ENCODE measurements around the gene PTTG1IP. TPM values are rescaled to one million over a fixed set of nuclear protein-coding genes. Genes with fewer than 3 reads are reported as not detected.

PTTG1IP gene
- total RNA-seq, 1 donor: 71.9 TPM

- Histone ChIP-seq H3K4me3 (ENCODE audit: low read length) (no peak overlapping the region), H3K27me3 (ENCODE audit: insufficient read depth, low read length) (no peaks in the 10 kb centered on the region), H3K9me3 (ENCODE audit: low read depth, low read length) (no peaks in the 10 kb centered on the region), H3K4me1 (ENCODE audit: insufficient read depth, low read length) (peaks cover 52% of the 10 kb centered on the region)
Measured at GRCh38 chr21:44903050-44903685, 29.7 kb upstream of the PTTG1IP start.

- no peaks in the 10 kb centered on the region for H3K27me3 ChIP-seq (ENCODE audit: insufficient read depth, low read length)
- no peak overlapping the region for H3K4me3 ChIP-seq (ENCODE audit: low read length)
- no peaks in the 10 kb centered on the region for H3K9me3 ChIP-seq (ENCODE audit: low read depth, low read length)
- H3K4me1 ChIP-seq (ENCODE audit: insufficient read depth, low read length): peaks cover 52% of the 10 kb centered on the region
Measured at GRCh38 chr21:44902268-44903049, 29.0 kb upstream of the PTTG1IP start.

GRCh38 chr21:44901391-44902074, 28.0 kb upstream of the PTTG1IP start:
- Histone ChIP-seq H3K4me3 (ENCODE audit: low read length) (no peak overlapping the region), H3K9me3 (ENCODE audit: low read depth, low read length) (no peaks in the 10 kb centered on the region), H3K27me3 (ENCODE audit: insufficient read depth, low read length) (no peaks in the 10 kb centered on the region), H3K4me1 (ENCODE audit: insufficient read depth, low read length) (peaks cover 47% of the 10 kb centered on the region)

DNA sequence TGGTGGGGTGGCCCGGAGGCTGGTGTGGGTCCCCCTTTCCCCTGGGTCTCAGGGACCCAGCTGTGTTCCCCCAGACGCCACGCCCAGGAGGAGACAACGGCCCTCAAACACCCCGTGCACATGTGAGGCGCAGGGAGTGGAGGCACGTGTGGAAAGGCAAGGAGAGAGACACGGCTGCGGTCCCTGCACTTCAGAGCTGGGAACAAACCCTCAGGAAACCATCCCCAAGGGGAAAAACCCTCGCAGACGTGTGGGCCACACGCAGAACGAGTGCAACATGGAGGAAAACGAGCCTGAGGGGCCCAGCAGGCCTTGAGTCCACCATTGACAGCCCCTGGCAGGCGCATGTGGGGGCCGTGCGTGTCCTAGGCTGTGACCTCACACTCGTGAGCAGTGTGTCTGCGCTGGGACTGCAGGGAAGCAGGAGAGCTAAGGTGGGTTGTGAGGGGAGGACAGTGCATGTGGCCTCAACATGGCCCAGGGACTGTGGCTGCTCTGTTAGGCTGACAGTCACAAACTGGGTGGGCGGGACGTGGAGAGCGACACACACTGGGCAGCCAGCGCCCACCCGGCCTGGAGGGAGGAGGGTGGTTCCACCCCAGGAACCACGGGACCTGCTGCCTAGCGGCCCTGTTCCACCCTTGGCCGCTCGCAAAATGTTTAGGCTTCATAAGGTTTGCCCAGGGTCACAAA, 27.2 kb upstream of the PTTG1IP start:
- Histone ChIP-seq H3K9me3 (ENCODE audit: low read depth, low read length) (no peaks in the 10 kb centered on the region), H3K4me1 (ENCODE audit: insufficient read depth, low read length) (peaks cover 41% of the 10 kb centered on the region), H3K4me3 (ENCODE audit: low read length) (no peak overlapping the region), H3K27me3 (ENCODE audit: insufficient read depth, low read length) (no peaks in the 10 kb centered on the region)

GRCh38 chr21:44899768-44900558, 26.5 kb upstream of the PTTG1IP start:
- Histone ChIP-seq H3K4me3 (ENCODE audit: low read length) (no peak overlapping the region), H3K27me3 (ENCODE audit: insufficient read depth, low read length) (no peaks in the 10 kb centered on the region), H3K4me1 (ENCODE audit: insufficient read depth, low read length) (peaks cover 33% of the 10 kb centered on the region), H3K9me3 (ENCODE audit: low read depth, low read length) (no peaks in the 10 kb centered on the region)

DNA sequence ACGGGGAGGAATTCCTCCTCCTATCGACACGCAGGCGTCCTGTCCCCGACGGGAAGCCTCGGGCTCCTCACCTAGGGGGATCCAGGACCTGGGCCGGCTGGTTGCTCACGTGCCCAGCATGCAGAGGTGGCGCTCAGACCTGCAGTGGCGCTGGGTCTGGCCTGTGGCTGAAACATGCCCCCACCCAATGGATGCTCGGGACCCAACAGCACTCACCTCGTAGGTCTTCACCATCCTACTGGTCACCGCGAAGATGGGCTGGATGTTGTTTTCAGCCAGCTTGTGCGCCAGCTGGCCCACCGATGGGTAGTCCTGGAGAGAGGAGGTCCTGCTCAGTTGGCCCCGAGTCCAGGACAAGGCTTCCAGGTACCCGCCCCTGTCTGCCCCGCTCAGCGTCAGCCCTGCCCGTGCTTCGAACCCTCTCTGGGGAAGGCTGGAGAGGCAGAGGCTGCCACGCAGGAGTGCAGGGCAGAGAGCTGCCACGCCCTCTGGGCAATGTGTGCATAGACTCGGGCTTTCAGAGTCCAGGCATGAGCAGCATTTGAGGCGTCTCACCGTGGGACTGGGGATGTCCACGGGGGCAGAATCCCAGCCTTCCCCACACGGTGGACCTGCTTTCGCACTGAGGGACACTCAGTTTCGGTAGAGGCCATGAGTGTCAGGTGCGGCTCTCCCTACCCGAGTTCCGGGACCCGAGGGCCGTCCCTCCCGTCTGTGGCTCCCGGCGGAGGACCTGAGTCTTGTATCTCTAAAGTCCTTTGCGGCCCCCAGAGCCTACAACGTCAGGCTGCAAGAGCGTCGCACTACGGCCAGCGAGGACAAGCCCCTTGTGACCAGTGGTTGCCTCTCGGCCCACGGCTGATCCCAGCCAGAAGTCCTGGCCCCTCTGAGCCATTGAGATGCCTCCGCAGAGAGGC, 25.6 kb upstream of the PTTG1IP start:
- H3K4me1 ChIP-seq (ENCODE audit: insufficient read depth, low read length): peaks cover 25% of the 10 kb centered on the region
- no peaks in the 10 kb centered on the region for H3K9me3 ChIP-seq (ENCODE audit: low read depth, low read length)
- no peak overlapping the region for H3K4me3 ChIP-seq (ENCODE audit: low read length)
- no peaks in the 10 kb centered on the region for H3K27me3 ChIP-seq (ENCODE audit: insufficient read depth, low read length)

DNA sequence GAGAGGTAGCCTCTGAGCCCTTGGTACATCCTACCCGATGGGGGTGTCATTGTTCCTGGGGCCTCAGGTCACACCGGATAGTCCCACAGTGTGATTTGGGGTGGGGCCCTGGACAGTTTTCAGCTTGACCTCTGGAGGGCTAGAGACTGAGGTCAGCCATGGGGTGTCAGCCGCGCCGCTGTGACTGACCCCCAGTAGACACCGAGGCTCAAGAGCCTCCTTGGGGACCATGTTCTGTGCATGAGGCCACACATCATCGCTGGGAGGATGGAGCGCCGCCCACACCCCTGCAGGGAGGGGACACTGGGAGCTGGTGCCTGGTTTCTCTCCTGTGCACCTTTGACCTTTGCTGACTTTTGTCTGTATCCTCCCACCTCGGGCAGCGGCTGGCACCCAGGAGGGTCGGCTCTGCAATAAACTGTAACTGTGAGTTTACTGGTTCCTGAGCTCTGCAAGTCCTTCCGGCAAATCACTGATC, 24.6 kb upstream of the PTTG1IP start:
- no peak overlapping the region for H3K4me3 ChIP-seq (ENCODE audit: low read length)
- no peaks in the 10 kb centered on the region for H3K27me3 ChIP-seq (ENCODE audit: insufficient read depth, low read length)
- H3K4me1 ChIP-seq (ENCODE audit: insufficient read depth, low read length): peaks cover 16% of the 10 kb centered on the region
- H3K9me3 ChIP-seq (ENCODE audit: low read depth, low read length): no peaks in the 10 kb centered on the region

DNA sequence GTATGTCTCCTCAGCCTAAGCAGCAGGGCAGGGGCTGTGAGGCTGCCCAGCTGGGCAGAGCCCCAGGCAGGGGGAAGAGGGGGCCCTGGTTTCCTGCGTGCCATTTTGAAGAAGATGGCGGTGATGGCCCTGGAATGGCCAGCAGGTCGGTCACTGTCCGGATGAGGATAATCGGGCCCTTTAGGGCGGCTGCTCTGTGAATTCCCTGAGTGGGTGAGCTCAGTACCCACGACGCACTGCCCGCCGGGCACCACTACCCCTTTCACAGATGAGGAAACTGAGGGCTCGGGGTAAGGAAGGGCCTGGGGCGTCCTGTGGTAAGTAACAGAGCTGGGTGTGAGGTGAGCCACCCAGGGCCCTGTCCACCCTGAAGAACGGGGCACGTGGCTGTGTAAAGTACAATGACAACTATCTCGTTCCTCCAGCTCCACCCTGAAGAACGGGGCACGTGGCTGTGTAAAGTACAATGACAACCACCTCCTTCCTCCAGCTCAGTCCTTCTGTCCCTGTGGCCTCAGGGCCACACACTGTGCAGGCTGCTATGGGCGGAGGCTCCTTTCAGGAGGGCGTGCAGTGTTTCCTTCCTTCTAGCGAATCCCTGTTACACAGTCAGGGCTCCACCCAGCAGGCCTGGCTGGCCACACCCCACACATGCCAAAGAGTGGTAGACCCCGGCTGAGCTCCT, 24.0 kb upstream of the PTTG1IP start:
- H3K9me3 ChIP-seq (ENCODE audit: low read depth, low read length): no peaks in the 10 kb centered on the region
- no peak overlapping the region for H3K4me3 ChIP-seq (ENCODE audit: low read length)
- no peaks in the 10 kb centered on the region for H3K27me3 ChIP-seq (ENCODE audit: insufficient read depth, low read length)
- H3K4me1 ChIP-seq (ENCODE audit: insufficient read depth, low read length): peaks cover 20% of the 10 kb centered on the region

GRCh38 chr21:44896561-44897286, 23.2 kb upstream of the PTTG1IP start:
- Histone ChIP-seq H3K4me1 (ENCODE audit: insufficient read depth, low read length) (peaks cover 23% of the 10 kb centered on the region), H3K27me3 (ENCODE audit: insufficient read depth, low read length) (no peaks in the 10 kb centered on the region), H3K9me3 (ENCODE audit: low read depth, low read length) (no peaks in the 10 kb centered on the region), H3K4me3 (ENCODE audit: low read length) (no peak overlapping the region)

- H3K27me3 ChIP-seq (ENCODE audit: insufficient read depth, low read length): no peaks in the 10 kb centered on the region
- H3K9me3 ChIP-seq (ENCODE audit: low read depth, low read length): no peaks in the 10 kb centered on the region
- H3K4me3 ChIP-seq (ENCODE audit: low read length): no peak overlapping the region
- peaks cover 23% of the 10 kb centered on the region for H3K4me1 ChIP-seq (ENCODE audit: insufficient read depth, low read length)
Measured at GRCh38 chr21:44895859-44896258, 22.4 kb upstream of the PTTG1IP start.

DNA sequence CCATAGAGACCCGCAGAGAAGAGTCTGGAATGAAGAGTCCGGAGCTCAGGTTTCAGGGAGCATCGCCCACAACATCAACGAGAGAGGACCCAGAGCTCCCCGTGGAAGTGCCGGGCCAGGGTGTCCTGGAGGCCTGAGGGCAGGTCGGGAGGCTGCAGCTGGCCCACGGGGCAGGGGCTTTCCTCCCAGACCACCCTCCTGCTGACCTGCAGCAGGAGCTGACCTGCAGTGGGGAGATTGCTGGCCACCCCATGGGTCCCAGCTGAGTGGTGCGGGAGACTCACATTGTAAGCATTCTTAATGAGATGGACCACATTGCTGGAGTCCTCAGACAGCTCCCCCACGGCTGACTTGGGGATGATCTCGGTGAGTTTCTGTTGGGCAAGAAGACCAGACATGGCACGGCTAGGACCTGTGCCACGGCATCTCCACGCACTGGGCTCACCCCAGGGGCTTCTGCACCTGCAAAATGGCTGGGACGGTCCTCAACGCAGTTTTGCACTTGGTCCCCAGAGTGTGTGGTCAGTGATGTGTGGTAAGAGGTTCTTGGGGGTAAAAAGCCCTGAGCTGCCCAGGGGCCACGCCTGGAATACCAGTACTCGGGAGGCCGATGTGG, 21.3 kb upstream of the PTTG1IP start:
- H3K4me1 ChIP-seq (ENCODE audit: insufficient read depth, low read length): peaks cover 23% of the 10 kb centered on the region
- no peaks in the 10 kb centered on the region for H3K9me3 ChIP-seq (ENCODE audit: low read depth, low read length)
- no peaks in the 10 kb centered on the region for H3K27me3 ChIP-seq (ENCODE audit: insufficient read depth, low read length)
- no peak overlapping the region for H3K4me3 ChIP-seq (ENCODE audit: low read length)

GRCh38 chr21:44893948-44894656, 20.6 kb upstream of the PTTG1IP start:
- Histone ChIP-seq H3K27me3 (ENCODE audit: insufficient read depth, low read length) (no peaks in the 10 kb centered on the region), H3K4me1 (ENCODE audit: insufficient read depth, low read length) (peaks cover 23% of the 10 kb centered on the region), H3K9me3 (ENCODE audit: low read depth, low read length) (no peaks in the 10 kb centered on the region), H3K4me3 (ENCODE audit: low read length) (no peak overlapping the region)
